Adipose tissue (tissue), 3 donors: ENCODE measurements around the gene PERM1. TPM values are rescaled to one million over a fixed set of nuclear protein-coding genes. Genes with fewer than 3 reads are reported as not detected.
"Not testable (repeated sequence)": the region's sequence is repeated elsewhere in the genome, so short reads cannot be mapped to it uniquely, and the experiment has no call there.

Experiments
- H3K27ac ChIP-seq: one replicate; pipeline ENCODE4 v1.5.1; 2013; ENCODE audit warnings: low read depth, low read length
- WGBS, 3 donors: extraction: QIAGEN DNeasy Blood & Tissue Kit; methylation state at CpG; one replicate each; pipeline ENCODE4 v1.1.7; 2013; 5-methylcytosine and 5-hydroxymethylcytosine counted together
- polyA plus RNA-seq, 3 donors: library from polyadenylated mRNA; stranded (reverse); fragments of 200-250 nt; gene quantifications; one replicate each; pipeline ENCODE4 v1.2.3, GENCODE V29; 2013
- donor health status: healthy with polysubstance abuse.
- donor health status: Bipolar disorder and iron deficiency.
- donor health status: healthy.

The PERM1 gene
- polyA plus RNA-seq, 3 donors: 0.06 to 2.0 (median 0.16) TPM

DNA sequence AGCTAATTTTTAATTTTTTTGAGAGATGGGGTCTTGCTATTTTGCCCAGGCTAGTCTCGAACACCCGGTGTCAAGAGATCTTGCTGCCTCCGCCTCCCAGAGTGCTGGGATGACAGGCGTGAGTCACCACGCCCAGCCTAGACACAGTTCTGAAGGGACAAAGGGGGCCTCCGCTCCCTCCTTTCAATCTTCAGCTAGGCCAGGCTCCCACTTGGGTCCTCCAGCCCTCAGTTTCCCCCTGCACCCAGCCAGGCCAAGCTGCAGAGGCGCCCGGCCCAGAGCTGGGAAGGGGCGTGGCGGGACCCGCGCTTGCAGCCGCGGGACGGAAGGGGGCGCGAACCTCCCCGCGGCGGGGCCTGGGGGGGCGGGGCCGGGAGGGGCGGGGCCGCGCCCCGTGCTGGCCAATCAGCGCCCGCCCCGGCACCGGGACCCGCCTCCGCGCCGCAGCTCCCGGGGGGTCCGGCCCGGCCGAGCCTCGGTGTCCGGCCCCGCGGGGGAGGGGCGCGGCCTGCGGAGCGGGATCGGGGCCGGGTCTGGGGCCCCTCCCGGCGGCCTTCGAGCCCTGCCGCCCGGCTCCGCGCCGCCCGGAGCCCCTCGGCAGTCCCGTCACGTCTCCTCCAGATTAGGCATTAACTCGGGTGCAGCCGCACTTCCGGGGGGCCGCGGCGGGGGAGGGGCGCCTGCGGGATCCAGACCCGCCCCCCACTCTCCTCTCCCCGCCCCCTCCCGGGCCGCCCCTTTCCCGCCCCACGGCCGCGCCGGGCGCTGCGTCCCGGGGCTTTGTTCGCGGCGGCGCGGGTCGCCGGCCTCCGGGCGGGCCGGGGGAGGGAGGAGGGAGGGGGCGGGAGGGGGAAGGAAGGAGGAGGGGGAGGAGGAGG lies 37.5 kb upstream of the PERM1 start:
- 1 to 4% (median 2%) methylated on average over 34 to 69 of the region's 91 CpGs for WGBS, 3 donors

DNA sequence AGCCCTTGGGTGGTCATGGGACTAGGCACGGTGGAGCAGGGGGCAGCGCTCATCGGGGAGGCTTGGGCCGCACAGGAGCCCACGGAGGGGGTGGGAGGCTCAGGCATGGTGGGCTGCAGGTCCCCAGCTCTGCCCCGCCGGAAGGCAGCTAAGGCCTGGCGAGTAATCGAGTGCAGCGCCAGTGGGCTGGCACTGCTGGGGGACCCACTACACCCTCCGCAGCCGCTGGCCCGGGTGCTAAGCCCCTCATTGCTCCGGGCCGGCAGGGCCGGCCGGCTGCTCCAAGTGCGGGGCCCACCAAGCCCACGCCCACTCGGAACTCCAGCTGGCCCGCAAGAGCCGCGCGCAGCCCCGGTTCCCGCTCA lies 36.4 kb upstream of the PERM1 start:
- not testable (repeated sequence) for H3K27ac ChIP-seq
- 92 to 94% (median 94%) methylated on average over 22 to 26 of the region's 26 CpGs for WGBS, 3 donors

More for the DNA sequence above, 37.5 kb upstream of the PERM1 start:
- no peak overlapping the region for H3K27ac ChIP-seq

DNA sequence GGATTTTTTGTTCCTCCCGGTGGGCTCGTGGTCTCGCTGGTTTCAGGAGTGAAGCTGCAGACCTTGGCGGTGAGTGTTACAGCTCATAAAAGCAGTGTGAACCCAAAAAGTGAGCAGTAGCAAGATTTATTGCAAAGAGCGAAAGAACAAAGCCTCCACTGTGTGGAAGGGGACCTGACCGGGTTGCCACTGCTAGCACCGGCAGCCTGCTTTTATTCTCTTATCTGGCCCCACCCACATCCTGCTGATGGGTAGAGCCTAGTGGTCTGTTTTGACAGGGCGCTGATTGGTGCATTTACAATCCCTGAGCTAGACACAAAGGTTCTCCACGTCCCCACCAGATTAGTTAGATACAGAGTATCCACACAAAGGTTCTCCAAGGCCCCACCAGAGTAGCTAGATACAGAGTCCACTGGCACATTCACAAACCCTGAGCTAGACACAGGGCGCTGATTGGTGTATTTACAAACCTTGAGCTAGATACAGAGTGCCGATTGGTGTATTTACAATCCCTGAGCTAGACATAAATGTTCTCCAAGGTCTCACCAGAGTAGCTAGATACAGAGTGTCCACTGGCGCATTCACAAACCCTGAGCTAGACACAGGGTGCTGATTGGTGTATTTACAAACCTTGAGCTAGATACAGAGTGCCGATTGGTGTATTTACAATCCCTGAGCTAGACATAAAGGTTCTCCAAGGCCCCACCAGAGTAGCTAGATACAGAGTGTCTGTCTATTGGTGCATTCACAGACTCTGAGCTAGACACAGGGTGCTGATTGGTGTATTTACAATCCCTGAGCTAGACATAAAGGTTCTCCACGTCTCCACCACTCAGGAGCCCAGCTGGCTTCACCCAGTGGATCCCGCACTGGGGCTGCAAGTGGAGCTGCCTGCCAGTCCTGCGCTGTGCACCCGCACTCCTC lies 35.8 kb upstream of the PERM1 start:
- not testable (repeated sequence) for H3K27ac ChIP-seq
- 62 to 84% (median 81%) methylated on average over 16 to 17 of the region's 17 CpGs for WGBS, 3 donors

DNA sequence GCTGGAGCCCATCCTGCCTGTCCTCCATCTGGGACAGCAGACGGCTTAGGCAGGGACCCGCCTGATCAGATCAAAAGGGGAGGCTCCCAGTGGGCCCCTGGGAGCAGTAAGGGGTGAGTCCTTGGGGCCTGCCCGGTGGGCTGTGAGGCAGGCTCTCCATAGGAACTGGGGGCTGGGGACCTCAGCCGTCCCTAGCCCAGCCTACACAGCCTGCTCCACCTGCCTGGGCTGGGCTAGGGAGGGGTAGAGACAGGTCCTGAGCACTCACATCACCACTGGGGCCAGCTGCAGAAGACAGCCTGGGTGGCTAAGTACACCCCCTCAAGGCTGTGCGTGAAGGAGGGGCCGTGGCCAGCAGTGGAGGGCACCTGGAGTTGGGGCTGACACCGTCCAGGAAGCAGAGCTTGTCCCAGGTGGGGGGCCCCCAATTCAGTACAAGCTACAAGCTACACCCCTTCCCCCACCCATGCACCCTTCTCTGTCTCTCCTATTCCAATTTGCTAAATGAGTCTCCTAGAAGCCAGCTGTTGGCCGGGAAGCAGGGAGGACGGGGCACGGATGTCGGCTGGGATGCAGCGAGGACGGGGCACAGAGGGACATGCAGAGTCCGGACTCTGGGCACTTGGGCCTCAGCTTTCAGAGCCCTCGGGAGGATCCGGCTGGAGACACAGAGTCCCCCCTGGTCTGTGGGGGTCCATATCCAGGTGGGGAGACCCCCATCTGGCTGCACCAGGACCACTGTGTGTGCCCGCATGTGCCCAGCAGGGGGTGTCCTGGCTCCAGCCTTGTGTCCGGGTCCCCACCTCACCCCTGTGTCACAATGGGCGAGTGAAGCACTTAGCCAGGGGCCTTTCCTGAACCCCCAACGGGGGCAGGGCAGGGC lies 33.1 kb upstream of the PERM1 start:
- H3K27ac ChIP-seq: no peak overlapping the region
- WGBS, 3 donors: 78 to 81% (median 79%) methylated on average over 20 of the region's 20 CpGs

DNA sequence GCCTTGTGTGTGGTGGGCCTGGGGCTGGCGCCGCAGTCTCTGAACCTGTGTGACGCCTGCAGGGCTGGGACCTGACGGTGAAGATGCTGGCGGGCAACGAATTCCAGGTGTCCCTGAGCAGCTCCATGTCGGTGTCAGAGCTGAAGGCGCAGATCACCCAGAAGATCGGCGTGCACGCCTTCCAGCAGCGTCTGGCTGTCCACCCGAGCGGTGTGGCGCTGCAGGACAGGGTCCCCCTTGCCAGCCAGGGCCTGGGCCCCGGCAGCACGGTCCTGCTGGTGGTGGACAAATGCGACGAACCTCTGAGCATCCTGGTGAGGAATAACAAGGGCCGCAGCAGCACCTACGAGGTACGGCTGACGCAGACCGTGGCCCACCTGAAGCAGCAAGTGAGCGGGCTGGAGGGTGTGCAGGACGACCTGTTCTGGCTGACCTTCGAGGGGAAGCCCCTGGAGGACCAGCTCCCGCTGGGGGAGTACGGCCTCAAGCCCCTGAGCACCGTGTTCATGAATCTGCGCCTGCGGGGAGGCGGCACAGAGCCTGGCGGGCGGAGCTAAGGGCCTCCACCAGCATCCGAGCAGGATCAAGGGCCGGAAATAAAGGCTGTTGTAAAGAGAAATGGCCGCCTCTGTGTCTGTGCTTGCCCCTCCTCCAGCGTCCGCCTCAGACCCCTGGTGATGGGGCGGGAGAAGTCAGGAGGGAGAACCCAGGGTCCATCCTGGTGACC lies 32.2 kb upstream of the PERM1 start:
- no peak overlapping the region for H3K27ac ChIP-seq
- 44 to 71% (median 57%) methylated on average over 39 to 41 of the region's 41 CpGs for WGBS, 3 donors

DNA sequence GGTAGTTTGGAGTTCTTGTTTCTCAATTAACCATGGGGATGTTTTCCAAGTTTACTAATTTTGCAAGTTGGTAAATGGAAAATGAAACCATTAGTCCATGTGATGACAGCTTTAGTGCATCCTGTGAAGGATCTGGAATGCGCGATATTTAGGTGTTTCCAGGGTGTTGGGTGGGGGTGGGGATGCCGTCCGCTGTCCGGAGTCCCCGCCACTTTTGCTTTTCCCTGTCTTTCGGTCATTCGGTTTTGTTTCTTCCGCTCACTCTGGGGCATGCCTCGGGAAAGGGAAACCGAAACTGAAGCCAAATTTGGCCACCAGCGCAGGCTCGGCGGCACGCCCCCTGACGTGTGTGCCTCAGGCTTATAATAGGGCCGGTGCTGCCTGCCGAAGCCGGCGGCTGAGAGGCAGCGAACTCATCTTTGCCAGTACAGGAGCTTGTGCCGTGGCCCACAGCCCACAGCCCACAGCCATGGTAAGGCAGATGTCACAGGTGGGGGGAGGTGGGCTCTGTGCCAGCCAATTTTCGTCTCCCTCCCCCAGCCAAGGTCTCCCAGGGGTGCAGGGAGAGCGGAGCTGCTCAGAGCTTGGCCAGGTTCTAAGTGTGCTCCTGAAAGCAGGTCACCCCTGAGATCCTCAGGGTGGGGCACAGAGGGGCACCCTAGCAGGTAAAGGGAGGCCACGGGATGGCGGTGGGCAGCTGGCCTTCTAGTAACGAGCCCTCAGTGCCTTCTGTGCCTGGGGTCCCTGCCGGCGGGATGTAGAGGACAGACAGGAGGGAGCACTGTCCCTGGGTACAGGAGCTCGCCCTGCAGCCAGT lies 31.4 kb upstream of the PERM1 start, which contains the start of gene ISG15:
TSS of gene ISG15 (plus strand) at position 393 of the 817 bp plus-strand sequence. CDS start at position 470, 77 bp downstream.
- WGBS, 3 donors: 1 to 7% (median 3%) methylated on average over 29 to 30 of the region's 30 CpGs
- no peak within 1 kb of the TSS for H3K27ac ChIP-seq

DNA sequence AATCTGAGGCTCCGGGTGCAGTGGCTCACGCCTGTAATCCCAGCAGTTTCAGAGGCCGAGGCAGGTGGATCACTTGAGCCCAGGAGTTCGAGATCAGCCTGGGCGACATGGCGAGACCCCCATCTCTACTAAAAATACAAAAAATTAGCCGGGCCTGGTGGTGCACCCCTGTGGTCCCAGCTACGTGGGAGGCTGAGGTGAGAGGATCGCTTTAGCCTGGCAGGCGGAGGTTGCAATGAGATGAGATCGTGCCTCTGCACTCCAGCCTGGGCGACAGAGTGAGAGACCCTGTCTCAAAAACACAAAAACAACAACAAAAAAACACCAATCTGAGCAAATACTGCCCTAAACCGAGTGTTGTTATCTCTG lies 30.8 kb upstream of the PERM1 start:
- H3K27ac ChIP-seq: not testable (repeated sequence)
- 62 to 69% (median 63%) methylated on average over 13 of the region's 13 CpGs for WGBS, 3 donors

DNA sequence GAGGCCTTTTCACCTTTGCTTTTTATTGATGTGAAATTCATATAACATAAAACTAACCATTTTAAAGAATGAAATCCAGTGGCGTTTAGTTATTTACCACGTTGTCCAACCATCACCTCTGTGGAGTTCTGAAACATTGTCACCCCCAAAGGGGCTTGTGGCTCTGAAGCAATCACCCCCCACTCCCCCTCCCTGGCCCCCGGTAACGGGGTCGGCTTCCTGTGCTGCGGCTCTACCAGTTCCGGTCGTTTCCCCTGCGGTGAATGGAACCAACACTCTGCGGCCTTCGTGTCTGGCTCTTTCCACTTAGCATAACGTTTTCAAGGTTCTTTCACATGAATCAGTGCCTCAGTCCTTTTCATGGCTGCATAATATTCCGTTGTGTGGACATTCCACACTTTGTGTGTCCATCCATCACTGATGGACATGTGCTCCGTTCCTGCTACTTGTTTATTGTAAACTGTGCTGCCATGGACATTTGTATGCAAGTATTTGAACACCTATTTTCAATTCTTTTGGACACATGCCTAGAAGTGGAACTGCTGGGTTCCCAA lies 29.6 kb upstream of the PERM1 start:
- no peak overlapping the region for H3K27ac ChIP-seq
- WGBS, 3 donors: 69 to 88% (median 71%) methylated on average over 14 of the region's 14 CpGs

DNA sequence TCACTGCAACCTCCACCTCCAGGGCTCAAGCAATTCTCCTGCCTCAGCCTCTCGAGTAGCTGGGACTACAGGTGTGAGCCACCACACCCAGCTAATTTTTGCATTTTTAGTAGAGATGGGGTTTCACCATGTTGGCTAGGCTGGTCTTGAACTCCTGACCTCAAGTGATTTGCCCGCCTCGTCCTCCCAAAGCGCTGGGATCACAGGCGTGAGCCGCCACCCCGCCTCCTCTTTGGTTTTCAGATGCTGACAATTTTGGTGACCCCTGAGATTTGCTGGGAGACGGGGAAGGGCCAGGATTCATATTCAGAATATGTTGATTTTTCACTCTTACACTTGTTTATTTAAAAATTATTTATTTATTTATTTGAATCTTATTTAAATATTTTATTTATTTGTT lies 28.2 kb upstream of the PERM1 start:
- 93% methylated on average over 8 of the region's 8 CpGs for WGBS, 3 donors
- H3K27ac ChIP-seq: not testable (repeated sequence)

DNA sequence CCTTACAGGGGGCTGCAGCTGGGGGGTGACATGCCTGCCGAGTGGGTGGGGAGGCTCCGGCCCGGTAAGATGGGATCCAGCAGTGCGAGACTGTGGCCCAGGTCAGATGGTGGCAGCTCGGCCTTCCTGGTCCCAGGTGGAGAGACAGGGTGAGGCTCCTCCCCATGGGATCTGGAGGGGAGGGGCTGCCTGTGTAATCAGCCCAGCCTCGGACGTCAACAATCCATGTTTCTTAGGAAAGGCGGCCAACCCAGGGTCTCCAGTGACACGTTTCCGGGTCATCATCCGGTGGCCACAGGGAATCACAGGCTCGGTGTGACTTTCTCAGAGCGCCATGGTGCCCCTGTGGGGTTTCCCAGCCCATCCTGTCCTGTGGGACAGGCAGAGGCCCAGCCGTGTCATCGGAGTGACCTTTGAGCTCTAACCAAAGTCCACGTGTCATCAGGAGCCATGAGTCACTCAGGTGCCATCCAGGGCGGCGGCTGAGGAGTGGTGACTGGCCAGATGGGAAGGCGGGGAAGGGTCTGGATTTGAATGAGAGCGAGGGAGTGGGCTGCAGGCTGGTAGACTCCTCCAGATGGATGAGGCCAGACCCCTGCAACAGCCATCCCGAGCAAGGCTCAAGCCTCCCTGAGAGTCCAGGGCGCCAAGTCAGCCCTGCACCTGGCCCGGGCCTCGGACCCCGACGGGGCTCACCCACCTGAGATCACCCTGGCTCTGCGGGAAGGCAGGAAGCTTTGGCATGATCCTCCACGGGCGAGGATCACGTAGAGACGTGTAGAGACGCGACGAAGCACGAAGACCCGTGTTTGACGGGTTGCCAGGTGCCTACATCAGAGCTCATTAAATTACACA lies 24.6 kb upstream of the PERM1 start:
- 79 to 84% (median 80%) methylated on average over 37 of the region's 37 CpGs for WGBS, 3 donors
- no peak overlapping the region for H3K27ac ChIP-seq

DNA sequence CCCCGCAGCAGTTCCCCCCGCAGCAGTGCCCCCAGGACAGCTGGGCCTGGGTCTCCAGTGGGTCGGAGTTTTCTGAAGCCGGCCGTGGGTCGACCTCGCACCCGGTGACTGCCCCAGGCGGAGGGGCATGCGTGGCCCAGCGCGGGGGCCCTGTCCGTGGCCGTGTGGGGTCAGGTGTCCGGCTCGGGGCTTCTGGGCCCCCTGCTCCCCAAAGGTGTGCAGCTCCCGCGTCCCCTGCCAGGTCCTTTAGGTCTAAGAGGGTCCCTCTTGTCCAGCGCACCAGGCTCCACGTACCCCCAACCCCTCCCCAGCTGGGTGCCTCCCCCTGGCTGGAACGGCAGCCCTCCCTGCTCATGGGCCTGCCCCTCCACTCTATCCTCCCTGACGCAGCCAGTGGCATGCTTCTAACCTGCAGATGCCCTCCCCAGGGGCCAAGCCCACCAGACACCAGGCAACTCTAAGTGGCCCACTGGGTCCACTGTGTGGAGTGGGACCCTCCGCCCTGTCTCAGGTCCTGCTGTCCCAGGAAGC lies 23.9 kb upstream of the PERM1 start:
- WGBS, 3 donors: 54 to 63% (median 55%) methylated on average over 14 to 23 of the region's 23 CpGs
- H3K27ac ChIP-seq: no peak overlapping the region

DNA sequence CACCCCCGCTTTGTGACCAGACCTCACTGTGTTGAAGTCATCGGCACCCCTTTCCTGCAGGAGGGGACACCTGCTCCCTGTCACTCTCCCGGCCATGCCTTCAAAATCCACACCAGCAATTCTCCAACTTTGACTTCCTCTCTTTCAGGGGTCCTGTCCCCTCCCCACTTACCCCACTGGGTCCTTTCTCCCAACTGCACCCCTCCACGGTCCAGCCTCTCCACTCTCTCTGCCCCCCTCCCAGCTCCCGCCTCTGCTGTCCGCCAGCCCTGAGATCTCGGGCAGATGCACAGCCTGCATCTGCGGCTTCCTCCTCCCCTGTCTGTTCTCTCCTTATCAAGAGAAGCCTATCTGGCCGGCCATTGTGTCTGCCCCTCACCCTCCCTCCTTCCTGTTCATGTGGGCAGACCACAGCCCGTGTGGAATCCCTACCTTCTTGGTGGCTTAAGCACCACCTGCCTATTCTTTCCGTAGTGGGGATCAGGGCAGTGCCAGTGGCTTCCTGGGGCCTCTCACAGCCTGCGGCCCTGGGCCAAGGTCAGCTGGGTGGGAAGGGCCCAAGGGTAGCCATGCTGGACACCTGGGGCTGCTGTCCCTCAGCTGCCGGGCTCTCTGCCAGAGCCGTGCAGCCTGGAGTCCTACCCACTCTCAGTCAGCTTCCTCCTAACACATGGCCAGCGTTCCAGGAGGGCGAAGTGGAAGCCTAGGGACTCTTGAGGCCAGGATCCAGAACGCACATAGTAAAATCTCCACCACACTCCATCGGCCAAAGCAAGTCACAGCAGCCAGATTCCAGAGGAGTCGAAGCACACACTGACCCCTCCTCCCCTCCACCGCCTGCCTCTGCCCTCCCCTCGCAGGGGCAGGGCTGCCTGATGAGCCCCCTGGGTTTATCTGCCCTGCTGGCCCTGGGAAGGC lies 23.1 kb upstream of the PERM1 start:
- no peak overlapping the region for H3K27ac ChIP-seq
- WGBS, 3 donors: 15 to 24% (median 19%) methylated on average over 20 to 21 of the region's 21 CpGs

DNA sequence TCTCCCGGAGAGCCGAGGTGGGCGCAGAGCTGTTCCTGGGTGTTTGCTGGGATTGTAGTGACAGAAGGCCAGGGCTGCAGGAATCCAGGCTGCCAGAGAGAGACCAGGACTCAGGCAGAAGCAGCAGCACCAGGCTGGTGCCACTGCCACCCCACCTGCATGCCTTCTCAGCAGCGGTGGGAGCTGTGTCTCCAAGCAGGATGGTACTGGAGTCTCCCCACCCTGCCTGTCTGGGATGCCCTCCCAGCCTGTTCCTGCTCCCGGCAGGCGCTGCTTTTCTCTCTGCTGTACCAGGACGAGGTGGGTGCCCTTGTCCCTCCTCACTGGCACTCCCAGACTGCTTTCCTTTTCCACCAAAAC lies 22.5 kb upstream of the PERM1 start:
- 56 to 76% (median 57%) methylated on average over 6 to 7 of the region's 7 CpGs for WGBS, 3 donors
- no peak overlapping the region for H3K27ac ChIP-seq

DNA sequence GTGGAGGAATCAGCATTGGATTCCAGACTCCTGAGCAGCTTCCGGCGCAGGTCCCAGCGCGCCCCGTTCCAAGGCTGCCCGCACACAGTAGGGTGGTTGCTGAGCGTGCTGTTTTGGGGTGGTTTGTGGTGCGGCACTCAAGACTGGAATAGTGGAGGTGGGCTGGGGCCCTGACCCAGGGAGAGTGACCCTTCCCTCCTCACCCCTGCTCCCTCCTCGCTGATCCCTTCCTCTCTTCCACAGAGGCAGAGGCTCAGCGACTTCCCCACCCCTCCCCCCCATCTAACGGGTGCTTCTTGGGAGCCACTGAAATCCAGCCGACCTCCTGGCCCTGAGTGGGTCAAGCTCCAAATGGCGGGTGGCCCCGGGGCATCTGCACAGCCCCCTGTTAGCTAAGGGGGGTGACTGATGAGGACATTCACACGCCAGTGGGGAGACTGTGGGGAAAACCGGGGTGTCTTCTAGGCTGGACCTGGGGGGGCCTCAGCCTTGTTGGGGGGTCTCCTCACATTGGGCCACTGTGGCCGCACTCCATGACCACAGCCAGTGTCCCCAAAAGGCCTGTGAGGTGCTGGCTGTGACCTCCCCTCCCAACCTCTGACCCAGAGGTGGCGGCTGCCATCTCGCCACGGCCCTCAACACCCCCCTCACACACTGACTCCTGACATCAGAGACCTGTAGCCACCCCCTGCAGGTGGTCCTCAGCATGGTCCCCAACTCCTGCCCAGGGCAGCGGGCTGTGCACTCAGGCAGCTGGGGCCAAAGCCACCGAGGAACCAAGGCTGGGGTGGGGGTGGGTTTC lies 21.9 kb upstream of the PERM1 start:
- 81 to 89% (median 82%) methylated on average over 22 of the region's 22 CpGs for WGBS, 3 donors
- H3K27ac ChIP-seq: no peak overlapping the region
